DOHH2 (cell line): Measurements from ENCODE around the gene RMI2.
"Not testable (repeated sequence)": the region's sequence is repeated elsewhere in the genome, so short reads cannot be mapped to it uniquely, and the experiment has no call there.

Experiments used
- H3F3A ChIP-seq: fragments of 200-600 bp; sonication (generic), shearing (Covaris generic); 2 replicates; pipeline ENCODE4 v1.6.0; 2016; ENCODE audit warnings: antibody characterized with exemption, mild to moderate bottlenecking; ENCODE audit not compliant: control insufficient read depth, insufficient read depth
- H3K27ac ChIP-seq: fragments of 200-600 bp; sonication (generic); 2 replicates; pipeline ENCODE4 v1.5.1; 2014; ENCODE audit warnings: low read depth, mild to moderate bottlenecking, low read length, moderate library complexity
- H3K27me3 ChIP-seq: fragments of 200-600 bp; sonication (generic); 2 replicates; pipeline ENCODE4 v1.6.1; 2014; ENCODE audit warnings: mild to moderate bottlenecking, low read length, mixed read lengths; ENCODE audit not compliant: control insufficient read depth
- H3K36me3 ChIP-seq: fragments of 200-600 bp; sonication (generic); 2 replicates; pipeline ENCODE4 v1.6.1; 2014; ENCODE audit warnings: mild to moderate bottlenecking, low read length, moderate library complexity, mixed read lengths; ENCODE audit not compliant: control insufficient read depth
- H3K4me1 ChIP-seq: fragments of 200-600 bp; sonication (generic); 2 replicates; pipeline ENCODE4 v1.6.1; 2014; ENCODE audit warnings: mild to moderate bottlenecking, low read length, mixed read lengths; ENCODE audit not compliant: control insufficient read depth
- H3K4me2 ChIP-seq: fragments of 200-600 bp; sonication (generic); 2 replicates; pipeline ENCODE4 v1.6.0; 2014; ENCODE audit warnings: mild to moderate bottlenecking, low read length, moderate library complexity
- H3K4me3 ChIP-seq: fragments of 200-600 bp; sonication (generic); 2 replicates; pipeline ENCODE4 v1.5.1; 2014; ENCODE audit warnings: mild to moderate bottlenecking, low read length, mixed read lengths
- H3K79me2 ChIP-seq: fragments of 200-600 bp; sonication (generic); 2 replicates; pipeline ENCODE4 v1.6.1; 2014; ENCODE audit warnings: mild to moderate bottlenecking, low read length, mixed read lengths; ENCODE audit not compliant: control insufficient read depth
- H3K9me2 ChIP-seq: fragments of 200-600 bp; sonication (generic); replicated peaks from 2 replicates; pipeline ENCODE4 v1.6.1; 2014; ENCODE audit warnings: mild to moderate bottlenecking, low read length, mixed read lengths; ENCODE audit not compliant: control insufficient read depth
- H3K9me3 ChIP-seq: fragments of 200-600 bp; sonication (generic); 2 replicates; pipeline ENCODE4 v1.6.1; 2014; ENCODE audit warnings: antibody characterized with exemption, low read length, mixed read lengths; ENCODE audit not compliant: control insufficient read depth, insufficient read depth
- H4K20me1 ChIP-seq: fragments of 200-600 bp; sonication (generic); 2 replicates; pipeline ENCODE4 v1.6.0; 2014; ENCODE audit warnings: low read depth, mild to moderate bottlenecking, antibody characterized with exemption, low read length, moderate library complexity; ENCODE audit not compliant: control insufficient read depth, insufficient read depth
- CTCF ChIP-seq: fragments of 200-600 bp; sonication (generic); IDR thresholded peaks from one replicate; pipeline ENCODE4 v1.5.1; 2014; ENCODE audit warnings: antibody characterized with exemption, mild to moderate bottlenecking, low read depth, low read length; ENCODE audit not compliant: poor library complexity, severe bottlenecking
- EZH2phosphoT487 ChIP-seq: fragments of 200-600 bp; sonication (generic); IDR thresholded peaks from 2 replicates; pipeline ENCODE4 v1.6.1; 2017; ENCODE audit warnings: borderline replicate concordance, mild to moderate bottlenecking, antibody characterized with exemption, low read length, moderate library complexity, mixed read lengths

The RMI2 gene

GRCh38 chr16:11296706-11297491, 48.4 kb upstream of the RMI2 start:
- no peaks in the 10 kb centered on the region for H4K20me1 ChIP-seq
- H3K4me3 ChIP-seq = peak overlapping the region; percentile 62
- H3K27ac ChIP-seq = peak overlapping the region; percentile 95
- no peaks in the 10 kb centered on the region for H3K79me2 ChIP-seq
- peaks cover 93% of the 10 kb centered on the region for H3K4me1 ChIP-seq
- peaks cover 5% of the 10 kb centered on the region; the same call in 1 of the 2 replicates for H3K36me3 ChIP-seq
- H3K4me2 ChIP-seq = peak overlapping the region; percentile 89
- H3K9me2 ChIP-seq = no peaks in the 10 kb centered on the region
- H3K9me3 ChIP-seq = no peaks in the 10 kb centered on the region
- H3F3A ChIP-seq = peaks cover 50% of the 10 kb centered on the region
- TF ChIP-seq CTCF = no peak
- no peak for TF ChIP-seq EZH2phosphoT487
- H3K27me3 ChIP-seq = no peaks in the 10 kb centered on the region

- no peaks in the 10 kb centered on the region for H3K9me3 ChIP-seq
- TF ChIP-seq CTCF = peak; percentile 52
- TF ChIP-seq EZH2phosphoT487 = no peak
- H4K20me1 ChIP-seq = no peaks in the 10 kb centered on the region
- peaks cover 52% of the 10 kb centered on the region for H3F3A ChIP-seq
- H3K79me2 ChIP-seq = no peaks in the 10 kb centered on the region
- peak overlapping the region; percentile 62 for H3K4me3 ChIP-seq
- H3K27ac ChIP-seq = peak overlapping the region; percentile 95
- H3K9me2 ChIP-seq = no peaks in the 10 kb centered on the region
- peak overlapping the region; percentile 89 for H3K4me2 ChIP-seq
- H3K36me3 ChIP-seq = peaks cover 5% of the 10 kb centered on the region; the same call in 1 of the 2 replicates
- H3K4me1 ChIP-seq = peaks cover 96% of the 10 kb centered on the region
- H3K27me3 ChIP-seq = no peaks in the 10 kb centered on the region
These were observed 47.6 kb upstream of the RMI2 start for GRCh38 chr16:11297492-11298142.

GRCh38 chr16:11298143-11298900, 46.9 kb upstream of the RMI2 start:
- Histone ChIP-seq H3K36me3 (peaks cover 5% of the 10 kb centered on the region; the same call in 1 of the 2 replicates), H3K9me3 (no peaks in the 10 kb centered on the region), H3K27me3 (no peaks in the 10 kb centered on the region), H3K4me2 (peak overlapping the region; percentile 89), H3K79me2 (no peaks in the 10 kb centered on the region), H3F3A (peaks cover 52% of the 10 kb centered on the region), H3K9me2 (no peaks in the 10 kb centered on the region), H4K20me1 (no peaks in the 10 kb centered on the region), H3K27ac (peak overlapping the region; percentile 95), H3K4me1 (peaks cover 94% of the 10 kb centered on the region), H3K4me3 (peak overlapping the region; percentile 62)
- no peak for TF ChIP-seq CTCF
- no peak for TF ChIP-seq EZH2phosphoT487

- not testable (repeated sequence) for H3K36me3 ChIP-seq, H3K79me2 ChIP-seq, H3K9me2 ChIP-seq, H3K27me3 ChIP-seq, H4K20me1 ChIP-seq, H3K9me3 ChIP-seq
- H3K4me1 ChIP-seq = peaks cover 94% of the 10 kb centered on the region
- H3K27ac ChIP-seq = peak overlapping the region; percentile 95
- peak overlapping the region; percentile 89 for H3K4me2 ChIP-seq
- H3K4me3 ChIP-seq = peak overlapping the region; percentile 39; the same call in 1 of the 2 replicates
- H3F3A ChIP-seq = peaks cover 47% of the 10 kb centered on the region
These were observed 46.2 kb upstream of the RMI2 start for GRCh38 chr16:11298950-11299547.
